Measurements from ENCODE around the gene BPNT1.
"Not testable (repeated sequence)": the region's sequence is repeated elsewhere in the genome, so short reads cannot be mapped to it uniquely, and the experiment has no call there.

DNA sequence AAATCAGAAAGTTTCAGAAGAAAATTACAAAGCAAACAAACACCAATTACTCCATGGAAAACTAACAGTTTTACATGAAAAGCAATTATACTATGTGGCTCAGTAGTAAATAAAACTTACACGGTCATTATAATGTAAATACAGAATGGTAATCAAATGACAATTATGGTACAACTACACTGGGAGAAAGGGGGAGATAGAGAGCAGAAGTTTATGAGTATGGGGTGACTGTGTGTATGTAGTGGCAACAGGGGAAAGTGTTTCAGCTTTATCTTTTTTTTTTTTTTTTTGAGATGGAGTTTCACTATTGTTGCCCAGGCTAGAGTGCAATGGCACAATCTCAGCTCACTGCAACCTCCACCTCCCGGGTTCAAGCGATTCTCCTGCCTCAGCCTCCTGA, 51.8 kb downstream of the BPNT1 start:
- TF ChIP-seq, protein P1, sequence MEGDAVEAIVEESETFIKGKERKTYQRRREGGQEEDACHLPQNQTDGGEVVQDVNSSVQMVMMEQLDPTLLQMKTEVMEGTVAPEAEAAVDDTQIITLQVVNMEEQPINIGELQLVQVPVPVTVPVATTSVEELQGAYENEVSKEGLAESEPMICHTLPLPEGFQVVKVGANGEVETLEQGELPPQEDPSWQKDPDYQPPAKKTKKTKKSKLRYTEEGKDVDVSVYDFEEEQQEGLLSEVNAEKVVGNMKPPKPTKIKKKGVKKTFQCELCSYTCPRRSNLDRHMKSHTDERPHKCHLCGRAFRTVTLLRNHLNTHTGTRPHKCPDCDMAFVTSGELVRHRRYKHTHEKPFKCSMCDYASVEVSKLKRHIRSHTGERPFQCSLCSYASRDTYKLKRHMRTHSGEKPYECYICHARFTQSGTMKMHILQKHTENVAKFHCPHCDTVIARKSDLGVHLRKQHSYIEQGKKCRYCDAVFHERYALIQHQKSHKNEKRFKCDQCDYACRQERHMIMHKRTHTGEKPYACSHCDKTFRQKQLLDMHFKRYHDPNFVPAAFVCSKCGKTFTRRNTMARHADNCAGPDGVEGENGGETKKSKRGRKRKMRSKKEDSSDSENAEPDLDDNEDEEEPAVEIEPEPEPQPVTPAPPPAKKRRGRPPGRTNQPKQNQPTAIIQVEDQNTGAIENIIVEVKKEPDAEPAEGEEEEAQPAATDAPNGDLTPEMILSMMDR (conservative IDR thresholded peaks at IDR 0.05 in 1 of 2, IDR thresholded peaks at IDR 0.05 in 1 of 2; ENCODE audit: low read depth in 1 of 2, low read length in 2 of 2): not testable (repeated sequence)
- not testable (repeated sequence) for TF ChIP-seq EZH2 (IDR thresholded peaks at IDR 0.05; ENCODE audit: low read length, missing control alignments)
